ENCODE results near the gene FOS. TPM values are rescaled to one million over a fixed set of nuclear protein-coding genes. Genes with fewer than 3 reads are reported as not detected.

FOS gene
- total RNA-seq (2022; extraction: Qiagen RNA extraction) = 10.9 to 14.0 TPM (median 11.5 TPM) in 5 replicates

DNA sequence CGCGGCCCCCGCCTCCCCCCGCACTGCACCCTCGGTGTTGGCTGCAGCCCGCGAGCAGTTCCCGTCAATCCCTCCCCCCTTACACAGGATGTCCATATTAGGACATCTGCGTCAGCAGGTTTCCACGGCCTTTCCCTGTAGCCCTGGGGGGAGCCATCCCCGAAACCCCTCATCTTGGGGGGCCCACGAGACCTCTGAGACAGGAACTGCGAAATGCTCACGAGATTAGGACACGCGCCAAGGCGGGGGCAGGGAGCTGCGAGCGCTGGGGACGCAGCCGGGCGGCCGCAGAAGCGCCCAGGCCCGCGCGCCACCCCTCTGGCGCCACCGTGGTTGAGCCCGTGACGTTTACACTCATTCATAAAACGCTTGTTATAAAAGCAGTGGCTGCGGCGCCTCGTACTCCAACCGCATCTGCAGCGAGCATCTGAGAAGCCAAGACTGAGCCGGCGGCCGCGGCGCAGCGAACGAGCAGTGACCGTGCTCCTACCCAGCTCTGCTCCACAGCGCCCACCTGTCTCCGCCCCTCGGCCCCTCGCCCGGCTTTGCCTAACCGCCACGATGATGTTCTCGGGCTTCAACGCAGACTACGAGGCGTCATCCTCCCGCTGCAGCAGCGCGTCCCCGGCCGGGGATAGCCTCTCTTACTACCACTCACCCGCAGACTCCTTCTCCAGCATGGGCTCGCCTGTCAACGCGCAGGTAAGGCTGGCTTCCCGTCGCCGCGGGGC is at the start of gene FOS:
Gene FOS, plus strand, starts transcription at position 407 of the 731 bp plus-strand sequence. Its CDS starts 155 bp downstream, at position 562.

Other genes with a start within 250 kb of the FOS start
- gene MLH3, start 227.4 kb upstream of the FOS start, total RNA-seq (2022; extraction: Qiagen RNA extraction) = 15.2 to 21.6 TPM (median 20.3 TPM) in 5 replicates
- gene ACYP1, start 214.8 kb upstream of the FOS start, total RNA-seq (2022; extraction: Qiagen RNA extraction) = 24.6 to 37.3 TPM (median 27.5 TPM) in 5 replicates
- gene ZC2HC1C, start 209.2 kb upstream of the FOS start, total RNA-seq (2022; extraction: Qiagen RNA extraction) = 5.0 to 6.7 TPM (median 6.1 TPM) in 5 replicates
- 24.4 to 34.0 TPM (median 32.5 TPM) in 5 replicates for gene NEK9, start 151.8 kb upstream of the FOS start, total RNA-seq (2022; extraction: Qiagen RNA extraction)
- gene TMED10, start 102.2 kb upstream of the FOS start, total RNA-seq (2022; extraction: Qiagen RNA extraction) = 280 to 308 TPM (median 299 TPM) in 5 replicates
- gene JDP2, start 149.2 kb downstream of the FOS start, total RNA-seq (2022; extraction: Qiagen RNA extraction) = 21.5 to 34.6 TPM (median 33.3 TPM) in 5 replicates
- not detected in 5 replicates for gene BATF, start 243.6 kb downstream of the FOS start, total RNA-seq (2022; extraction: Qiagen RNA extraction)

Measured in A549 treated with dexamethasone at 1 μM for 4 hours (cell line).